ENCODE results near the gene B9D1. TPM values are rescaled to one million over a fixed set of nuclear protein-coding genes. Genes with fewer than 3 reads are reported as not detected.

Gene B9D1
- total and polyA plus RNA-seq, 2 donors: 14.4 to 14.5 TPM

DNA sequence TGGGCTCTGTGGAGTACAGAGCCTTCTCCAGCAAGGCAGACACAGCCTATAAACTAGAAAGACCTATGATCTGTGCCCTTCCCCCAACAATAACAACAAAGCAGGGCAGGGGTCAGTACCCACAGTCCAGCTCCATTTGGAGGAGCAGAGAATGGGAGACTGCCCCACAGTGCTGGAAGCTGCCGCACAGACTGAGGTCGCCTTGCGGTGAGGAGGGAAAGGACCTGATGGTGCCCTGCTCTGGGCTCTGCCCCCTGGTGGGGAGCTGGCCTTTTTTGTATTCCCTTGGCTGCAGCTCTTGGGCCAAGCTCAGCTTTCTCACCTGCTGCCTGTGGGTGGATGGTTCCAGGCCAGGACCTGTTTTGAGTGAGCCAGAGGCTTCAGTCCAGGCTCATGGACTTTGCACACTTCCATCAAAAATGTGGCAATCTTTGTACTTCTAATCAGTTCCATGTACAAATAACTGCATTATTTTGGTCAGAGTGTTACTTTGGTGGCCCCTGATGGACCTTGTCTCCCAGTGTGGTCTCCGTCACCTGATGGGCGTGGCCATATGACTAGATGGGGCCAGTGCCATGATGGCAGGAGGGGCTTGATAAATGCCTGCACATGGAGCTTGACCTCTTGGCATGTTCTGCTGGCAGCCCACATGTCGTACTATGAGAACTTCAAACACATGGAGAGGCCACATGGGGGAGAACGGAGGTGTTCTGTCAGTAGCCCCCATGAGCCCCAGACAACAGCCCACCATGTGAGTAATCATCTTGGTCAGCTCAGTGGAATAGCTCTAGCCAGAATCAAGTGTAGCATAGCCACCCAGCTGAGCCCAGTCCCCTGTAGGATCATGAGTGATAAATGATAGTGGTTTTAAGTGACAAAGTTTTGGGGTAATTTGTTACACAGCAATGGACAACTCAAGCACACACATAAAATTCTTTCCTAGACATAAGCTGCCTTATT, 24.2 kb downstream of the B9D1 start:
- 85% methylated on average over 7 of the region's 7 CpGs for WGBS
- Histone ChIP-seq H3K36me3 (ENCODE audit: insufficient read depth) (peaks cover 1% of the 10 kb centered on the region), H3K4me3 (ENCODE audit: low read depth, low read length) (no peak overlapping the region), H3K4me1 (ENCODE audit: insufficient read depth) (no peaks in the 10 kb centered on the region), H3K27ac (ENCODE audit: low read depth) (no peak overlapping the region)
- DNase-seq (ENCODE audit: extremely low spot score): no peak

DNA sequence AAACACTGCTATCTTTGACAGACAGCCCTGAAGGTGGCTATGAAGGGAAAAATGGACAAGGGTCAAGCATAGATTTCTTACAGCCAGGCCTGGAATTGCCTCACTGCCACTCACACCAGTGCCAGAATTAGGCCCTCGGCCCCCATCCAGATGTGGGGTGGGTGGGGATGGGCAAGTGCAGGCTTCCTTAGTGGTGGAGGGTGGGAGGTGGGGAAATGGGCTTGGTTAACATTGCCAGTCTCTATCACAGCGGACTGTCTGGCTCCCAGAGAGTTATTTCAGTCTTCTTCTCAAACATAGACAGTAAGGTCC, 24.9 kb downstream of the B9D1 start:
- Histone ChIP-seq H3K27ac (ENCODE audit: low read depth) (no peak overlapping the region), H3K4me1 (ENCODE audit: insufficient read depth) (no peaks in the 10 kb centered on the region), H3K4me3 (ENCODE audit: low read depth, low read length) (no peak overlapping the region), H3K36me3 (ENCODE audit: insufficient read depth) (peaks cover 1% of the 10 kb centered on the region)
- WGBS: 64% methylated on average over 2 of the region's 2 CpGs
- DNase-seq (ENCODE audit: extremely low spot score): no peak

DNA sequence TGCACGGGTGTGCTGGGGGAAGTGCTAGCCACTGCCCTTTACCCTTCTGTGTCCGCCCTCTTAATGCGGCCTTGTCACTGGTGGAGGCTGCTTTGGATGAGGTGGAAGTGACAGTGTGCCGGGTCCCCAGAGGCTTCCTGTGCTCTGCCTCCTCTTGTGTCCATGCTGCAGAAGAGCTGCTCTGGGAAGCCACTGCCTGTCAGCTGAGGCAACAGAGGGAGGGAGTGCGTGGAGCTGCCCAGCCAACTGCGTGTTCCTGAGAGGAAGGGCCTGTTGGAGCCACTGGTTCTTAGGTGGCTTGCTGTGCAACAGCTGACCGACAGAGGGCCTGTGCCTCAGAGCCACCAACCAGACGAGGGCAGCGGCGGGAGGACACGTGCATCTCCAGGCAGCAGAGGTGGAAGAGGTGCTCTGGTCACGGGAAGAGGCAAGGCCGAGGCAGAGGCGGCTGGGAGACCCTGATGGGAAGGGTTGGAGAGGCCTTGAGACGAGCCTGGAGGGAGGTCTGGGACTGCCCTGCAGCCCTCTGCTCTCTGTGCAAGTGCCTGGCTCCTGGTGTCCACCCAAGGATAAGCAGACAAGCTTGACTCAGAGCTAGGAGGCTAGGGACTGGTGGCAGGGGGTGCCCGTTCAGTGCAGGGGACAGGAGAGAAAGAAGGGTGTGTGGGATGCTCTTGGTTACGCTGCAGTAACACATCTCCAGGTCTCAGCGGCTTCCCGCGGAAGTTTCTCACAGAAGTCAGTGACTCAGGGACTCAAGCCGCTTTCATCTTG, 25.4 kb downstream of the B9D1 start:
- no peak overlapping the region for H3K4me3 ChIP-seq (ENCODE audit: low read depth, low read length)
- no peak for DNase-seq (ENCODE audit: extremely low spot score)
- H3K36me3 ChIP-seq (ENCODE audit: insufficient read depth): peaks cover 1% of the 10 kb centered on the region
- H3K27ac ChIP-seq (ENCODE audit: low read depth): no peak overlapping the region
- H3K4me1 ChIP-seq (ENCODE audit: insufficient read depth): no peaks in the 10 kb centered on the region
- 69% methylated on average over 21 of the region's 21 CpGs for WGBS

DNA sequence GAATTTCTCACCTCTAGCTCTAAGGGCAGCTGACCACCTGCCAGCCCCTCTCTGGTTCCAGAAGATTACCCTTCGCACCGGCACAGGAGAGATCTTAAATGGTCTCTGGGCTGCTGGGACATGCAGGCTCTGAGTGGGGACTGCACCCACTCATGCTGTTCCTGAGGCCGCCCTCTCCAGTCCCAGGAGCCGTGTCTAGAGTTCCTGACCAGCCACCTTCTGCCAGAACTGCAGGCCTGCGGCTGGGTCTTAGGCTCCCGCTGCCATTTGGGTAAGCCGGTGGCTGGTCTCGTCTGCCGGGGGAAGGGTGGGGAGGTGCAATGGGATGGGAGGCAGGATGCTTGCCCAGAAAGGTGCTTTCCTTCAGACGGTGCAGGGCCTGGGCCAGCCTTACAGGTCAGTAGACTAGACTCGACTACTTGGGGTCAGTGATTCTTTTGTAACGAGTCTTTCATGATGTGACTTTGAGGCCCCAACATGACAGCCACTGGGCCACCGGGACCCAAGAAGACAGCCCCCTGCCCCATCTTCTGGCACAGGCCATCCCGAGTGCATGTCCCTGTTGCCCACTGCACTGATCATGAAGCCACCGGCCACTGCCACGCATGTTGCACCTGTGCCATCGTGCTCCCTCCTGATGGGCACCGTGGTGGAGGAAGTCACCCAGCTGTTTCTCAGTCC, 26.4 kb downstream of the B9D1 start:
- WGBS: 86% methylated on average over 18 of the region's 18 CpGs

DNA sequence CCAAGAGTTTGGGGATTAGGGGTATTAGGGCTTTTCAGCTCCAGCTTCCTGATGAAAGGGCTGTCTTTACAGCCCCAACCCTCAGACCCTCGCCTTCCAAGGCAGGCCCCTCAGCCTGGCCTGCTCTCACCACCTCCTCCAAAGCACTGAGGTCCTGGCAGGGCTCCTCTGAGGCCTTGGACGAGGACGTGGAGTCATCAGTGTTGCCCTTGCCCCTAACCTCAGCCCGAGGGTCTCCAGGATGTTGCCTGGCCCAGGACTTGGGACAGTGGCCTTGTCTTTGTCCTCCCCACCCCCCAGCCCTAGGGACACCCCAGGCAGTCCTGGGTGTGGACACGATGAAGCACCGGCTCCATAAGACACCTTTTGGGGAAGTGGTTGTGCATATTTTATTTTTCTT, 28.2 kb downstream of the B9D1 start:
- WGBS: 81% methylated on average over 6 of the region's 6 CpGs
- no peaks in the 10 kb centered on the region for H3K4me1 ChIP-seq (ENCODE audit: insufficient read depth)
- DNase-seq (ENCODE audit: extremely low spot score): no peak
- H3K36me3 ChIP-seq (ENCODE audit: insufficient read depth): peaks cover 1% of the 10 kb centered on the region
- no peak overlapping the region for H3K4me3 ChIP-seq (ENCODE audit: low read depth, low read length)
- H3K27ac ChIP-seq (ENCODE audit: low read depth): no peak overlapping the region

More for the DNA sequence above, 26.4 kb downstream of the B9D1 start:
- H3K4me3 ChIP-seq (ENCODE audit: low read depth, low read length): no peak overlapping the region
- H3K36me3 ChIP-seq (ENCODE audit: insufficient read depth): peaks cover 1% of the 10 kb centered on the region
- H3K27ac ChIP-seq (ENCODE audit: low read depth): no peak overlapping the region
- DNase-seq (ENCODE audit: extremely low spot score): no peak
- no peaks in the 10 kb centered on the region for H3K4me1 ChIP-seq (ENCODE audit: insufficient read depth)

DNA sequence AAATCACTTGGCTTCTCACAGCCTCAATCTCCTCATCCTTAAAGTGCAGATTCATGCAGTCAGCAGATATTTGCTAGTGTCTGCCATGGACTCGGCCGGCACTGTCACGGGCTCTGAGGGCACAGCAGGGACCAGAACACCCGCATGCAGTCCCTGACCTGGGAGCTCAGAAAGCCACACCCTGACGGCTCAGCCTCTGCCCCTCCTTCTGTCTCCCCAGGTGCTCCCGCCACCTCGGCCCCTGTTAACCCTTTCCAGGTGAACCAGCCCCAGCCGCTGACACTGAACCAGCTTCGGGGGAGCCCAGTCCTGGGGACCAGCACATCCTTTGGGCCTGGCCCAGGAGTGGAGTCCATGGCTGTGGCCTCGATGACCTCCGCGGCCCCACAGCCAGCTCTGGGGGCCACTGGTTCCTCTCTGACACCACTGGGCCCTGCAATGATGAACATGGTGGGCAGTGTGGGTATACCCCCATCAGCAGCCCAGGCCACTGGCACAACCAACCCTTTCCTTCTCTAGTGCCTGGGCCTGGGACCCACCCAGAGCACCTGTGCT, 28.7 kb downstream of the B9D1 start:
- WGBS: 89% methylated on average over 12 of the region's 12 CpGs
- no peak for DNase-seq (ENCODE audit: extremely low spot score)
- Histone ChIP-seq H3K27ac (ENCODE audit: low read depth) (no peak overlapping the region), H3K36me3 (ENCODE audit: insufficient read depth) (peaks cover 1% of the 10 kb centered on the region), H3K4me3 (ENCODE audit: low read depth, low read length) (no peak overlapping the region), H3K4me1 (ENCODE audit: insufficient read depth) (no peaks in the 10 kb centered on the region)

DNA sequence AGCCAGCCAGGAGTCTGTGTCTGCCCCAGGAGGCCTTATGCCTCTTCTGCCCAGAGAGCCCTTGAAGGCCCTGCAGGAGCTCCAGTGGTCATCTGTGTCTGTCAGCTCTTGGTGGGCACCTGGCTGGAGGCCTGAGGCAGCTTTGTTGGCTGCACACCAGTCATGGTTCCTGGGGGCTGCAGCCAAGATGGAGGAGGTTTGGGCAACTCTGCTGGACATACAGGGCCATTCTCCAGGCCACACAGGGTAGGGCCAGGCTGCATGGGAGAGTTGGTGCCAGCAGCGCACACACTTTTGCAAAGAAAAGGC, 29.4 kb downstream of the B9D1 start:
- no peak overlapping the region for H3K27ac ChIP-seq (ENCODE audit: low read depth)
- H3K4me1 ChIP-seq (ENCODE audit: insufficient read depth): no peaks in the 10 kb centered on the region
- no peak overlapping the region for H3K4me3 ChIP-seq (ENCODE audit: low read depth, low read length)
- 98% methylated on average over 1 of the region's 1 CpG for WGBS
- DNase-seq (ENCODE audit: extremely low spot score): no peak
- H3K36me3 ChIP-seq (ENCODE audit: insufficient read depth): peaks cover 1% of the 10 kb centered on the region

DNA sequence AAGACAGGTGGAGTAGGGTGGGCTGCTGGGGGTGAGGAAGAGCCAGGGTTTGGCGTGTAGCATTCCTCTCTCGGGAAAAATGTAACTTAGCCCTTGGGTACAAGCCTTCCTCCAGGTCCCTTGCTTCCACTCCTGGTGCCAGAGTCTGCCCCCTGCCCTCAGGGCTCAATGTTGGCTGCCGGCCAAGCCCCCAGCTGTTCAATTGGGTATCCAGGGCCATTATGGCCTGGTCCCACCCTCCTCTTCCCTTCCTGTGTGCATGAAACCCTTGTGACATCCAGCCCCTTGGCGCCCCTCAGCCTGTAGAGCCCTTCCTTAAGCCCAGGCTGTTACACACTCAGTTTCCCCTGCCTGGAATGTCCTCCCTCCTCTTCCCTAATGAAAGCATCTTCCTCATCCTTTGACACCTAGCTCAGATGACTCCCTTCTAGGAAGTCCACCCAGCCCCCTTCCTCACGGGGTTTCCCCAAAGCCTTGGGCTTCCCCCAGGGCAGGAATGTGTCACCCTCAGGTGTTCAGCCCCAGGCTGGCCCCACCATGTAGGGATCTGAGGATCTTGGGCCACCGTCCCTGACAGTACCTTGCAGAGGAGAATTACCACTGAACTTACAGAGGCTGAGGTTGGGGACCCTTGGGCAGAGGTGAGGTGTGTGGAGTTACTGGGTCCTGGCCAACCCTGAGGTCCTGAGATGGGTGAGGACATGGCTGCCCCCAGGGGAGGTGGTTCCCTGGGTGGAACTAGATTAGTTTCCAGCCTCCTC, 30.0 kb downstream of the B9D1 start:
- Histone ChIP-seq H3K36me3 (ENCODE audit: insufficient read depth) (peaks cover 1% of the 10 kb centered on the region), H3K4me3 (ENCODE audit: low read depth, low read length) (no peak overlapping the region), H3K27ac (ENCODE audit: low read depth) (no peak overlapping the region), H3K4me1 (ENCODE audit: insufficient read depth) (no peaks in the 10 kb centered on the region)
- no peak for DNase-seq (ENCODE audit: extremely low spot score)
- 73% methylated on average over 6 of the region's 6 CpGs for WGBS

DNA sequence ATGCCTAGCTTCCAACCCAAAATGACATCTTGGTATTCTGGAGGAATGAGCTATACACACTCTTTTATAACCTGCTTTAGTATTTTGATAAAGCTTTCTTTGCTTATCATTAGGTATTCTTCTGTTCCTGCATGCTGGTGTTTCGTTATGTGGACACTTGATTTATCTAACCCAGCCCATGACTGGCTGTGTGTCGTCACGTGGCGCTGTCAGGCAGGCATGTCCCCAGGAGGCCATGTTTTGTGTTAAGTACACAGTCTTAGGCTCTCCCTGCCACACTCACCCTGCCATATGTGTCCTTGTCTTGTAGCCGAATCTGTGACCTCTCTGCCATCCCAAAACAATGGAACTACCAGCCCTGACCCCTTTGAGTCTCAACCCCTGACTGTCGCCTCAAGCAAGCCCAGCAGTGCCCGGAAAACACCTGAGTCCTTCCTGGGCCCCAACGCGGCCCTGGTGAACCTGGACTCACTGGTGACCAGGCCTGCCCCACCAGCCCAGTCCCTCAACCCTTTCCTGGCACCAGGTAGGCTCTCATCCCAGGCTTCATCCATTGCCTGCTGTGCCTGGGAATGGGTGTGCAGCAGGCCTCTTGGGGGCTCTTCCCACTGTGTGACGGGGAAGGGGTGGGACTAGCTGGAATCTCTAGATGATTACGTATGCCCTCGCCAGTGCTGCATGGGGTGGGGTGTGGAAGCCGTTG, 30.8 kb downstream of the B9D1 start:
- Histone ChIP-seq H3K36me3 (ENCODE audit: insufficient read depth) (peaks cover 1% of the 10 kb centered on the region), H3K4me1 (ENCODE audit: insufficient read depth) (no peaks in the 10 kb centered on the region), H3K27ac (ENCODE audit: low read depth) (no peak overlapping the region), H3K4me3 (ENCODE audit: low read depth, low read length) (no peak overlapping the region)
- DNase-seq (ENCODE audit: extremely low spot score): no peak
- 90% methylated on average over 13 of the region's 13 CpGs for WGBS

DNA sequence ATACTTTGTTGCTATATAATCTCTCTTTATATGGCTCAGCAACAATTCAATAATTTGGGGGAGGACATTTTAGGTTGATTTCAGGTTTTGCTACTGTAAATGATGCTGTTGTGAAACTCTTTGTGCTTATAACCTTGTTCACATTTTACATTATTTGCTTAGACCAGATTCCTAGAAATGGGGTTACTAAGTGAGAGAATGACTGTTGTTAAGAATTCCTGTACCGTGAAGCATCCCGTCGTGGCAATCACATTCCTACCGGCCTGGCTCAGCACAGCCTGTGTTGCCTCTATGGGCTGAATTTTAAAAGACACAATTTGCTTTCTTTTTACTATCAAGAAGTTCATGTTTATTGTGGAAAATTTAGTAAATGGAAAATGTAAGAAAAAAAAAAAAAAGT, 31.4 kb downstream of the B9D1 start:
- no peak overlapping the region for H3K27ac ChIP-seq (ENCODE audit: low read depth)
- no peaks in the 10 kb centered on the region for H3K4me1 ChIP-seq (ENCODE audit: insufficient read depth)
- 58% methylated on average over 4 of the region's 4 CpGs for WGBS

DNA sequence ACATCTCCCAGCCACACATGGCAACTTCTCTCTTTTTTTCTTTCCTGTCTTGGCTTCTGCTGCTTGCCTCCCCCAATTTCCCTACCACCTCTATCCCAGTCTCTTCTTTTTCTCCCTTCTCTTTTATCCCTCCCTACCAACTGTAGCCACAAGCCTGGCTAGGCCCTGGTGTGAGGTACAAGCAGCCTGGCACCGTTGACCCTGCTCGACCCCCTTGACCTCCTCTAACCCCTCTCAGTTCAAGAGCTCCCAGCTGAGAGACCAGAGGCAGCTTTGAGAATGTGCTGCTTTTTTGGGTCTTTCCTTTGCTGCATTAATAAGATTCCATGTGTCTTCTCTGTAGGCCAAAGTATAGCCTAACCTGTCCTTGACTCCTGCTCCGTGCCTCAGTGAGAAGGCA, 32.3 kb downstream of the B9D1 start:
- DNase-seq (ENCODE audit: extremely low spot score): no peak
- no peaks in the 10 kb centered on the region for H3K36me3 ChIP-seq (ENCODE audit: insufficient read depth)

More for the DNA sequence above, 31.4 kb downstream of the B9D1 start:
- DNase-seq (ENCODE audit: extremely low spot score): no peak
- no peaks in the 10 kb centered on the region for H3K36me3 ChIP-seq (ENCODE audit: insufficient read depth)
- no peak overlapping the region for H3K4me3 ChIP-seq (ENCODE audit: low read depth, low read length)

DNA sequence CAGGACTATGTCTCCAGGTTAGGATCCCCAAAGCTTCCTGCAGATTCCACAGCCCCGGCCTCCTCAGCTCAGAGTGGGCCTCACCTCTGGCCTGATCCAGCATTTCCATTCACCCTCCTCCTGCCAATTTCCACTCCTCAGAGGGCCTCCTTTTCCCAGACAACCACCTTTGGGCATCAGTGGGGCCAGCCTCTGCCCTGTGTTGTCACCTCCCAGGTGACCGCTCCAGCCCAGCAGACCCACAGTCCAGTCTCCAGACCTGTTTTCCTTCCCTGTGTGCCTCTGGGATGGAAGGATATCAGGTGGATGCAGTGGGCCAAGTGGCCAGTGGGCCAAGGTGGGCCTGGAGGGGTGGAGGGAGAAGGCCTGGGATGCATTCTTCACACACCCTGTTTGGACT, 32.7 kb downstream of the B9D1 start:
- no peaks in the 10 kb centered on the region for H3K36me3 ChIP-seq (ENCODE audit: insufficient read depth)
- no peak for DNase-seq (ENCODE audit: extremely low spot score)
- no peaks in the 10 kb centered on the region for H3K4me1 ChIP-seq (ENCODE audit: insufficient read depth)
- H3K27ac ChIP-seq (ENCODE audit: low read depth): no peak overlapping the region
- H3K4me3 ChIP-seq (ENCODE audit: low read depth, low read length): no peak overlapping the region
- WGBS: 90% methylated on average over 2 of the region's 2 CpGs

More for the DNA sequence above, 32.3 kb downstream of the B9D1 start:
- H3K27ac ChIP-seq (ENCODE audit: low read depth): no peak overlapping the region
- no peak overlapping the region for H3K4me3 ChIP-seq (ENCODE audit: low read depth, low read length)
- no peaks in the 10 kb centered on the region for H3K4me1 ChIP-seq (ENCODE audit: insufficient read depth)
- 76% methylated on average over 3 of the region's 3 CpGs for WGBS

Measured in urinary bladder (tissue), 4 donors.